D341Med (cell line): Measurements from ENCODE around the gene ANKRD36C.
A peak's percentile ranks its signal among the peaks of the same experiment; 100 is the strongest.
"Not testable (repeated sequence)": the region's sequence is repeated elsewhere in the genome, so short reads cannot be mapped to it uniquely, and the experiment has no call there.

ENCODE experiments used
- DNase-seq: peaks from one replicate; pipeline ENCODE4 v3.0.0; 2012; ENCODE audit warnings: low spot score

The ANKRD36C gene

GRCh38 chr2:96006248-96006647 lies 14.6 kb upstream of the ANKRD36C start:
- DNase-seq: not testable (repeated sequence)

GRCh38 chr2:95992520-95993272 lies 1.1 kb upstream of the ANKRD36C start:
- DNase-seq: peak; percentile 38

- DNase-seq: not testable (repeated sequence)
Observed at GRCh38 chr2:95992102-95992501, 478 bp upstream of the ANKRD36C start.

- DNase-seq: not testable (repeated sequence)
Observed at GRCh38 chr2:95990884-95991283, 740 bp downstream of the ANKRD36C start.

- DNase-seq: not testable (repeated sequence)
Observed at GRCh38 chr2:95951662-95952061, 40.0 kb downstream of the ANKRD36C start.

- DNase-seq: not testable (repeated sequence)
Observed at GRCh38 chr2:95948039-95948438, 43.6 kb downstream of the ANKRD36C start.

- DNase-seq: not testable (repeated sequence)
Observed at GRCh38 chr2:95939947-95940346, 51.7 kb downstream of the ANKRD36C start.

GRCh38 chr2:95930740-95931139 lies 60.9 kb downstream of the ANKRD36C start:
- not testable (repeated sequence) for DNase-seq

GRCh38 chr2:95917007-95917406 lies 74.6 kb downstream of the ANKRD36C start:
- DNase-seq: not testable (repeated sequence)

GRCh38 chr2:95915131-95915530 lies 76.5 kb downstream of the ANKRD36C start:
- not testable (repeated sequence) for DNase-seq

GRCh38 chr2:95911431-95911830 lies 80.2 kb downstream of the ANKRD36C start:
- DNase-seq: not testable (repeated sequence)

GRCh38 chr2:95894443-95894842 lies 97.2 kb downstream of the ANKRD36C start:
- not testable (repeated sequence) for DNase-seq

GRCh38 chr2:95867929-95868328 lies 123.7 kb downstream of the ANKRD36C start:
- DNase-seq: not testable (repeated sequence)

- not testable (repeated sequence) for DNase-seq
Observed at GRCh38 chr2:95867047-95867677, 124.5 kb downstream of the ANKRD36C start.

- DNase-seq: not testable (repeated sequence)
Observed at GRCh38 chr2:95862121-95862520, 129.5 kb downstream of the ANKRD36C start.

GRCh38 chr2:95836151-95836550 lies 155.5 kb downstream of the ANKRD36C start:
- DNase-seq: no peak

- not testable (repeated sequence) for DNase-seq
Observed at GRCh38 chr2:95834077-95835013, 157.3 kb downstream of the ANKRD36C start.

- DNase-seq: not testable (repeated sequence)
Observed at GRCh38 chr2:95824218-95824617, 167.4 kb downstream of the ANKRD36C start.

GRCh38 chr2:95817521-95817920 lies 174.1 kb downstream of the ANKRD36C start:
- not testable (repeated sequence) for DNase-seq

- DNase-seq: not testable (repeated sequence)
Observed at GRCh38 chr2:95813311-95813710, 178.3 kb downstream of the ANKRD36C start.

GRCh38 chr2:95799892-95800291 lies 191.7 kb downstream of the ANKRD36C start:
- DNase-seq: peak; percentile 5
